ENCODE results near the gene TARM1.
A peak's percentile ranks its signal among the peaks of the same experiment; 100 is the strongest.
"Not testable (repeated sequence)": the region's sequence is repeated elsewhere in the genome, so short reads cannot be mapped to it uniquely, and the experiment has no call there.

The TARM1 gene

DNA sequence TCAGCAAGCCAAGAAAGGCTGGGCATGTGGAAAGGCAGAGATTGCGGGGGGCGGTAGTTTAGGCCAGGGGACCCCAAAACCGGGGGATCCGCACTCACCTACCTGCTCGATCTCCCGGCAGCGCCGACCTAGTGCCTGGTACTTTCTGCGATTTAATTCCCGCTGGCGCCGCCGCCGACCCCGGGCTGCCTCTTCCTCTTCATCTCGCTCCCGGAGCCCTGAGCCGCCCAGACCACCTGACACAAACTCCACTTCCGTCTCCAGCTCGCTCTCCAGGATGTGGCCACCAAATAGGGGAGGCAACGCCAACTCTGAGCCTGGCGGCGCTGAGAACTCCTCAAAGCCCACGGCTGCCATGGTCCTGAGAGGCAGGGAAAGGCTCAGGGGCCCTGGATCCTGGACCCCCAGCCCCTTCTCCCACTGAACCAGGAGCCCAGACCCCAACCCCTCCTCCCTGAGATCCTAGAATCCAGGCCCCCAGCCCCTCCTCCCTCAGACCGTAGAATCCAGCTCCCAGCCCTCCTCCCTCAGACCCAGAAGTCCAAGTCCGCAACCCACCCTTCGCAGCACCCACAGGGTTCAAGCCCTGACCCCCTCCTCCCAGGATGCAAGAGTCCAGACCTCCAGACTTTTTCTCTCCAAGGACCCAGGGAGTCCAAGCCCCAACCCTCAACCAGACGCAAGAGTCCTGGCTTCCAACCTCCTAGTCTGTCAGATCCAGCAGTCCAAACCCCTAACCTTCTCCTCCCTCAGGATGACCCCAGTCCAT is 33.4 kb upstream of the TARM1 start:
- Histone ChIP-seq H3K36me3 (ENCODE audit: control insufficient read depth, low read depth, low read length) (peaks cover 26% of the 10 kb centered on the region), H3K9me3 (ENCODE audit: control insufficient read depth, low read depth, low read length) (no peaks in the 10 kb centered on the region), H3K27ac (ENCODE audit: low read length) (peak overlapping the region; percentile 83), H3K4me3 (ENCODE audit: low read length) (peak overlapping the region; percentile 81), H3K4me1 (ENCODE audit: control insufficient read depth, low read depth, low read length) (no peaks in the 10 kb centered on the region), H3K9ac (ENCODE audit: low read length) (peak overlapping the region; percentile 80), H3K27me3 (ENCODE audit: control insufficient read depth, insufficient read depth, low read length) (no peaks in the 10 kb centered on the region)

DNA sequence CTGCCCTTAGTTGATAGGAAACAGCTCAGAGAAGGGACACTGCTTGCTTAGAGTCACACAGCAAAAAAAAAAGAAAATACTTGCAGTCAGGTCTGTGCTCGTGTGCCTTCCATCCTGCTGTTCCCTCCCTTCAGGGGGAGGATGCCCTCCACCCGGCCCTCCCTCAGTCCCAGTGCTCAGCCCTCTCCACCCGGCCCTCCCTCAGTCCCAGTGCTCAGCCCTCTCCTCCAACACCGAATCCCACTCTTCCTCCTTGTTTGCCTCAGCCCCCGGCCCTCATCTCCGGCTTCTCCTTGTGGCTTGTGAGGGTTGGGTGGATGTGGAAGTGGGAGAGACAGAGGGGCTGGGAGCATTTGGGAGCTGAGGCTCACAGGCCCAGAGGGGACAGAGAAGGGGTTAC is 28.5 kb upstream of the TARM1 start:
- Histone ChIP-seq H3K4me1 (ENCODE audit: control insufficient read depth, low read depth, low read length) (no peaks in the 10 kb centered on the region), H3K9ac (ENCODE audit: low read length) (no peak overlapping the region), H3K9me3 (ENCODE audit: control insufficient read depth, low read depth, low read length) (no peaks in the 10 kb centered on the region), H3K4me3 (ENCODE audit: low read length) (no peak overlapping the region), H3K27ac (ENCODE audit: low read length) (no peak overlapping the region), H3K36me3 (ENCODE audit: control insufficient read depth, low read depth, low read length) (peaks cover 52% of the 10 kb centered on the region), H3K27me3 (ENCODE audit: control insufficient read depth, insufficient read depth, low read length) (no peaks in the 10 kb centered on the region)

DNA sequence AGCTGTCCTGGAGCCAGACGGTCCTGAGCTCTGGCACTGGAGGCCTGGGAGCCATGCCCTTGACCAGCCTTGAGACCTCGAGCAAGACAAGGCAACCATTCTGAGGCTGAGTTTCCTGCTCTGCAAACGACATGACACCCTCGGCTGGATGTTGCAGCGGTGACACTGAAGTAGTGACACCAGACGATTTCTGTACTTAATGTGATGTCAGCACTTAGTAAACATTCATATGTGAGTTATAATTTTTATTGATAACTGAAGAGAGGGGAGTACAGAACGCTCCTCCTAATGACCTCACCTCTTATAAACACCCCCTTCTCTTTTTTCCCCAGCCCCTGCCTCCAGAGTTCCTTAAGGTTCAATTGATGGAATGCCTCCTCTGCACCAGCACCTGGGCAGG is 27.3 kb upstream of the TARM1 start:
- H3K9ac ChIP-seq (ENCODE audit: low read length), result no peak overlapping the region
- no peaks in the 10 kb centered on the region for H3K9me3 ChIP-seq (ENCODE audit: control insufficient read depth, low read depth, low read length)
- H3K27ac ChIP-seq (ENCODE audit: low read length), result no peak overlapping the region
- no peaks in the 10 kb centered on the region for H3K4me1 ChIP-seq (ENCODE audit: control insufficient read depth, low read depth, low read length)
- H3K27me3 ChIP-seq (ENCODE audit: control insufficient read depth, insufficient read depth, low read length), result no peaks in the 10 kb centered on the region
- H3K4me3 ChIP-seq (ENCODE audit: low read length), result no peak overlapping the region
- peaks cover 52% of the 10 kb centered on the region for H3K36me3 ChIP-seq (ENCODE audit: control insufficient read depth, low read depth, low read length)

DNA sequence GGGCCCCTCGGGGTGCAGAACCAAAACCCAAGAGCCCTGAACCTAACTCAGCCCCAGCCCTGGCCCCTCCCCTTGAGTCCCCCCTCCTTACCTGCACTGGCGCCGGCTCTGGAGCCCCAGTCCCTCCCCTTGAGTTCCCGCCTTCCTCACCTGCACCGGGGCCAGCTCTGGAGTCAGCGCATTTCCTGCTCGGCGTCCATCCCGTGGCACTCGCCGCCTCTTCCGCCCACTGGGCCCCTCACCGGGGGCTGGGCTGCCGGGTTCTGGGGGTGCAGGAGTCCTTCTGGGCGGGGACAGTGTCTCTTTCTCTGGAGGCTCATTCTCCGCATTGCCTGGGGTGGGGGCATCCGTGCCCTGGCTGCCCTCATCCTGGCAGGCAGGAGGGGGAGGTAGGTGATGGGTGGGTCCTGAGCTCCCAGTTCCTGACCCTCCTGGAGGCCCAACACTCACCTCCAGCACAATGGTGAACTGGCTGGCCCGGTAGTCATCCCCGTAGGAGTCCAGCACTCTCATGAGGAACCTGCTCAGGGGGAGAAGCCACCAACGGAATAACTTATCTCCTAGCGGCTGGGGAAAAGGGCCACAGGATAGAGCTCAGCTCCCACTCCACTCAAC is 26.8 kb upstream of the TARM1 start:
- Histone ChIP-seq H3K4me3 (ENCODE audit: low read length) (no peak overlapping the region), H3K4me1 (ENCODE audit: control insufficient read depth, low read depth, low read length) (no peaks in the 10 kb centered on the region), H3K9me3 (ENCODE audit: control insufficient read depth, low read depth, low read length) (no peaks in the 10 kb centered on the region), H3K9ac (ENCODE audit: low read length) (no peak overlapping the region), H3K27me3 (ENCODE audit: control insufficient read depth, insufficient read depth, low read length) (no peaks in the 10 kb centered on the region), H3K36me3 (ENCODE audit: control insufficient read depth, low read depth, low read length) (peaks cover 49% of the 10 kb centered on the region), H3K27ac (ENCODE audit: low read length) (no peak overlapping the region)

DNA sequence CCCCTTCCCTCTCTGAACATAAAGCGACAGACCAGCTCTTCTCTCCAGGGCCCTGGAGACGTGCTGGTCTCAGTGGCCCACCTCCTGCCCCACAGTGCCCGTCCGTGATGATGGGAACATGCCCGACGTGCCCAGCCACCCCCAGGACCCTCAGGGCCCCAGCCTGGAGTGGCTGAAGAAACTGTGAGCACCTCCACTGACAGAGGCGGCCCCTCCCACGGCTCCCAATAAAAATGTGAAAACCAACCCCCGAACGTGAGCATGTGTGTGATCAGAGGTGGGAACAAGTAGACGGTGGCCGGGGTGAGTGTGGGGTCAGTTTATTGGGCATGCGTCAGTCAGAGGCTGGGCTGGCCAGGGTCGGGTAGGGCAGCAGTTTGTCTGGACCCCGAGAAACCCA is 25.6 kb upstream of the TARM1 start:
- Histone ChIP-seq H3K36me3 (ENCODE audit: control insufficient read depth, low read depth, low read length) (peaks cover 49% of the 10 kb centered on the region), H3K27ac (ENCODE audit: low read length) (no peak overlapping the region), H3K4me1 (ENCODE audit: control insufficient read depth, low read depth, low read length) (no peaks in the 10 kb centered on the region), H3K9me3 (ENCODE audit: control insufficient read depth, low read depth, low read length) (no peaks in the 10 kb centered on the region), H3K4me3 (ENCODE audit: low read length) (no peak overlapping the region), H3K27me3 (ENCODE audit: control insufficient read depth, insufficient read depth, low read length) (no peaks in the 10 kb centered on the region), H3K9ac (ENCODE audit: low read length) (no peak overlapping the region)

DNA sequence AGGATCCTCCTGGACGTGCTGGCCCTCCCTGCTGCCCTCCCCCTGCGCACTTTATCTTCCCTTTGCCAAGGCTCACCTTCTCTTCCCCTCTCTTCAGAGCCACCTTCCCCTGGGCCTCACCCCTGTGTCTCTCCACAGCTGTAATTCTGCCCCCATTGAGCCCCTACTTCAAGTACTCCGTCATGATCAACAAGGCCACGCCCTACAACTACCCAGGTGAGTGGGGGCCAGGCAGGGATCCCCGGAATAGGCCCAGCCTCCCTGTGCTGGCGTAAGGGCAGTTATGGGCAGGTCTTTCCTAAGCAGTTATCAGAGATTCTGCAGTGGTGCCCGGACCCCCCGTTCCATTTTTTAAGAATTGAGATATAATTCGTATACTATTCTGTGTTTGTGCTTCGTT is 24.6 kb upstream of the TARM1 start:
- H3K27ac ChIP-seq (ENCODE audit: low read length), result no peak overlapping the region
- H3K4me3 ChIP-seq (ENCODE audit: low read length), result no peak overlapping the region
- no peaks in the 10 kb centered on the region for H3K27me3 ChIP-seq (ENCODE audit: control insufficient read depth, insufficient read depth, low read length)
- H3K9ac ChIP-seq (ENCODE audit: low read length), result no peak overlapping the region
- peaks cover 47% of the 10 kb centered on the region for H3K36me3 ChIP-seq (ENCODE audit: control insufficient read depth, low read depth, low read length)
- no peaks in the 10 kb centered on the region for H3K9me3 ChIP-seq (ENCODE audit: control insufficient read depth, low read depth, low read length)
- H3K4me1 ChIP-seq (ENCODE audit: control insufficient read depth, low read depth, low read length), result no peaks in the 10 kb centered on the region

DNA sequence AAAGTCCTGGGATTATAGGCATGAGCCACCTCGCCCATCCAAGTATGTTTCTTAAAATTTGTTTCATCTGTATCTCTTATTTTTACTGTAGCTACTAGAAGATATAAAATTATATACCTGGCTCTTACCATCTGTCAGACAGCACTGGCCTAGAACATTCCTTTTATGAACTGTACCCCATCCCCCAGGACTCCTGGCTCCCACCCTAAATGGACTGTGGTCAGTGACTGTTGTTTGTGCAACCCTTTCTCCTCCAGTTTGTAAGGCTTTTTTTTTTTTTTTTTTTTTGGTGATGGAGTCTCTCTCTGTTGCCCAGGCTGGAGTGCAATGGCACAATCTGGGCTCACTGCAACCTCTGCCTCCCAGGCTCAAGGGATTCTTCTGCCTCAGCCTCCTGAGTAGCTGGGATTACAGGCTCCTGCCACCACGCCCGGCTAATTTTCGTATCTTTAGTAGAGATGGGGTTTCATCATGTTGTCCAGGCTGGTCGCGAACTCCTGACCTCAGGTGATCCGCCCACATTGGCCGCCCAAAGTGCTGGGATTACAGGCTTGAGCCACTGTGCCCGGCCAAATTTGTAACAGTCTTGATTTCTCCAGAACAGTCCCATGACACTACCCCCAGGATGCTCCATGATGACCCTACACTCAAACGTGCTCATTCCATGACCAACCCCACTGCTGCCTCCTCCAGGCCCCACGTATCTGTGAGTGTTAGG is 24.0 kb upstream of the TARM1 start:
- H3K9ac ChIP-seq (ENCODE audit: low read length), result no peak overlapping the region
- no peak overlapping the region for H3K27ac ChIP-seq (ENCODE audit: low read length)
- H3K27me3 ChIP-seq (ENCODE audit: control insufficient read depth, insufficient read depth, low read length), result no peaks in the 10 kb centered on the region
- no peaks in the 10 kb centered on the region for H3K4me1 ChIP-seq (ENCODE audit: control insufficient read depth, low read depth, low read length)
- peaks cover 40% of the 10 kb centered on the region for H3K36me3 ChIP-seq (ENCODE audit: control insufficient read depth, low read depth, low read length)
- H3K9me3 ChIP-seq (ENCODE audit: control insufficient read depth, low read depth, low read length), result no peaks in the 10 kb centered on the region
- H3K4me3 ChIP-seq (ENCODE audit: low read length), result no peak overlapping the region

DNA sequence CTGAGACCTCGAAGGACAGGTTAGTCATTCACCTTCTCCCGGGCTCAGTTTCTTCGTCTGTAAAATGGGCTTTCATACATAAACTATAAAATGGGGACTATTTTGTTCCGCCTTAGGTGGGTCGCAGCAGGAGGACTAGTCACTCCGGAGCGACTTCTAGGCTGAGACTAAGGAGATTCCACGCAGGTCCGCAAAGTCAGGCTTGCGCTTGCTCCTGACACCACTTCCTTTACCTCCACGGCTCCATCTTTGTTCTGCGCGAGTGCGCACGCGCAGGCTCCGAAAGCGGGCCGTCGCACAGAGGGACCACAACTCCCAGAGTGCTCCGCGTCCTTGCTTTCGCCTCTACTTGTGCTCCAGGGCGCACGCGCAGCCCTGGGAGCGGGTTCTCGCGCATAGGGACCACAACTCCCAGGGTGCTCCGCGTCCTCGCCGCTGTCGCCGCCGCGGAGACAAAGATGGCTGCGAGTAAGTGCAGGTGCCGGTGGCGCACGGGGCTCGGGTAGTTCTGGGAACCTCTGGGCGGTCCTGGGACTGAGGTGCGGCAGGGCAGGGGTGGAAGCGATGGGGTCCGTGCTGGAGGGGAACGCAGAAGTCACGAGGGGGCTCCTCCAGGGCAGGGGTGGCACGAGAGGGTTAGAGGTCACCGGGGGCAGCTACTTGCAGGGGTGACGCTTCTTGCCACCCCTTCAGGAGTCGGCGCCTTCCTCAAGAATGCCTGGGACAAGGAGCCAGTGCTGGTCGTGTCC is 21.4 kb upstream of the TARM1 start, which contains the start of gene NDUFA3:
Gene NDUFA3 (plus strand): TSS at position 435 of the 749 bp plus-strand sequence. CDS start 24 bp downstream, at position 459.
- Histone ChIP-seq H3K9ac (ENCODE audit: low read length) (peak within 1 kb of the TSS; percentile 89), H3K9me3 (ENCODE audit: control insufficient read depth, low read depth, low read length) (no peaks in the 10 kb centered on the region), H3K27me3 (ENCODE audit: control insufficient read depth, insufficient read depth, low read length) (no peaks in the 10 kb centered on the region), H3K36me3 (ENCODE audit: control insufficient read depth, low read depth, low read length) (peaks cover 18% of the 10 kb centered on the region), H3K27ac (ENCODE audit: low read length) (peak within 1 kb of the TSS; percentile 46), H3K4me1 (ENCODE audit: control insufficient read depth, low read depth, low read length) (no peaks in the 10 kb centered on the region), H3K4me3 (ENCODE audit: low read length) (peak within 1 kb of the TSS; percentile 97)

DNA sequence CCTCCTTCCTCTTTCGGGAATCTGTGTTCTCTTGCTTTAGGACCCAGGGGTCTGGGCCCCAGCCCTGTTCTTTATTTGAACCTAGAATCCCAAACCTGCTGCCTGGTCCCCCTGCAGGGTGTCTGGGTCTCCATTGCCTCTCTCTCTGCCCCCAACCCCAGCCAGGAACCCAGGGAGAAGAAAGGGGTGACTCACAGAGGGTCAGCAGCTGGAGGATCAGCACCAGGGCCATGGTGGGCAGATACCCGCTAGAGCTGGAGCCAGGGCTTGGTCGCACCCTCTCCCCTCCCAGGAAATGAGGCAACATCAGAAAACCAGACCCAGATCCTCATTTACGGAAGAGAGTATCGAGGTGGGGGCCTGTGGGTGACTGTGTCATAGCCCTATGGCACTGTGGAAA is 19.4 kb upstream of the TARM1 start, which contains the start of gene OSCAR:
Gene OSCAR (minus strand): TSS at position 243 of the 400 bp plus-strand sequence. CDS start 11 bp downstream, at position 232.
- Histone ChIP-seq H3K36me3 (ENCODE audit: control insufficient read depth, low read depth, low read length) (peaks cover 2% of the 10 kb centered on the region), H3K27me3 (ENCODE audit: control insufficient read depth, insufficient read depth, low read length) (peaks cover 15% of the 10 kb centered on the region), H3K9me3 (ENCODE audit: control insufficient read depth, low read depth, low read length) (no peaks in the 10 kb centered on the region), H3K4me1 (ENCODE audit: control insufficient read depth, low read depth, low read length) (peaks cover 8% of the 10 kb centered on the region), H3K4me3 (ENCODE audit: low read length) (no peak within 1 kb of the TSS), H3K27ac (ENCODE audit: low read length) (no peak within 1 kb of the TSS), H3K9ac (ENCODE audit: low read length) (no peak within 1 kb of the TSS)

DNA sequence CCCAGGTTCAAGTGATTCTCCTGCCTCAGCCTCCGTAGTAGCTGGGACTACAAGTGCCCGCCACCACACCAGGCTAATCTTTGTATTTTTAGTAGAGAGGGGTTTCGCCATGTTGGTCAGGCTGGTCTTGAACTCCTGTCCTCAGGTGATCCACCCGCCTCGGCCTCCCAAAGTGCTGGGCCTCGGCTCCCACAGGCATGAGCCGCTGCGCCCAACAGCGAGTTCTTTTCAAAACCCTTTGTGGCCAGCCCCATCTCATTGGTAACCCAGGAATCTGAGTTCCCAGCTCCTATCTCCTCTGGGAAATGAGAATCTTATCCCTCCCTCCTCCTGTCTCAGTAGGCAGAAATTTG is 18.7 kb upstream of the TARM1 start:
- peaks cover 22% of the 10 kb centered on the region for H3K27me3 ChIP-seq (ENCODE audit: control insufficient read depth, insufficient read depth, low read length)
- H3K4me1 ChIP-seq (ENCODE audit: control insufficient read depth, low read depth, low read length); H3K9ac ChIP-seq (ENCODE audit: low read length); H3K4me3 ChIP-seq (ENCODE audit: low read length); H3K36me3 ChIP-seq (ENCODE audit: control insufficient read depth, low read depth, low read length); H3K27ac ChIP-seq (ENCODE audit: low read length); H3K9me3 ChIP-seq (ENCODE audit: control insufficient read depth, low read depth, low read length): not testable (repeated sequence)

DNA sequence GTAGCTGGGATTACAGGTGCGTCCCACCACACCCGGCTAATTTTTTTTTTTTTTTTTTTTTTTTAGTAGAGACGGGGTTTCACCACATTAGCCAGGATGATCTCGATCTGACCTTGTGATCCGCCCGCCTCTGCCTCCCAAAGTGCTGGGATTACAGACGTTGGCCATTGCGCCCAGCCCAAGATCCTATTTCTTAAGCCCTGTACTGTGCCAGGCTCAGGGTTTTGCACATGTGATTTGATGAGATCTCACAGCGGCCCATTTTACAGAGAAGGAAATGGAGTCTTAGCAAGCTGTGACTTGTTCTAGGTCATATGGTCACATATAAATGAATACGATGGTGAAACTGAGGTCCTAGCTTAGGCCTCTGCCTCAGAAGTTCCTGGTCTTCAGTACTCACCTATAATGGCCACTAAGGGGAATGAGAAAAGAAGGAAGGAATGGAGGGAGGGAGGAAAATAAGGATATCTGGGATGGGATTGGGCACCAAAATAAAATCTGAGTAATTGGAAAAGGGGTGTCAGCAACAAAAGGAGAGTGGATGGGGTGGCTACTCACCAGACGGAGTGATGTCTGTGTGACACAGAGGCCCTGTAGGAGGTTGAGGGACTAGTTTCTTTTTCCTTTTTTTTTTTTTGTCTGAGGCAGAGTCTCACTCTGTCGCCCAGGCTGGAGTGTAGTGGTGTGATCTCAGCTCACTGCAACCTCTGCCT is 18.2 kb upstream of the TARM1 start:
- Histone ChIP-seq H3K4me3 (ENCODE audit: low read length) (no peak overlapping the region), H3K4me1 (ENCODE audit: control insufficient read depth, low read depth, low read length) (peaks cover 8% of the 10 kb centered on the region), H3K27ac (ENCODE audit: low read length) (no peak overlapping the region), H3K9me3 (ENCODE audit: control insufficient read depth, low read depth, low read length) (no peaks in the 10 kb centered on the region), H3K27me3 (ENCODE audit: control insufficient read depth, insufficient read depth, low read length) (peaks cover 28% of the 10 kb centered on the region), H3K36me3 (ENCODE audit: control insufficient read depth, low read depth, low read length) (no peaks in the 10 kb centered on the region), H3K9ac (ENCODE audit: low read length) (no peak overlapping the region)

Data from iPS-18a (cell line).